HepG2 (cell line): ENCODE results near the gene L3MBTL4. TPM values are rescaled to one million over a fixed set of nuclear protein-coding genes. Genes with fewer than 3 reads are reported as not detected.

Source experiments
- ARNT ChIP-seq: fragments of 450-650 bp; IDR thresholded peaks from 2 replicates; pipeline ENCODE4 v1.6.1; 2017
- GABPA ChIP-seq, 2 experiments: IDR thresholded peaks; 2 replicates each; pipeline ENCODE4 v1.6.1; 2011 to 2016; ENCODE audit warnings: low read depth in 2 of 2, low read length in 1 of 2, missing biosample characterization in 1 of 2, missing genetic modification characterization in 1 of 2
- HNF4G ChIP-seq, 2 experiments: sonication (generic) in 1 of 2; formaldehyde crosslinking in 1 of 2; IDR thresholded peaks; 2 replicates each; pipeline versions ENCODE4 v1.4.0 to v1.6.1; 2011 to 2020; ENCODE audit warnings: borderline replicate concordance in 2 of 2, low read depth in 2 of 2, mild to moderate bottlenecking in 2 of 2, low read length in 1 of 2, missing genetic modification reagents in 1 of 2, moderate library complexity in 1 of 2
- IRF2 ChIP-seq: IDR thresholded peaks from 2 replicates; pipeline ENCODE4 v1.6.1; 2018; ENCODE audit warnings: missing genetic modification reagents, missing compliant biosample characterization
- KMT2B ChIP-seq: IDR thresholded peaks from 2 replicates; pipeline ENCODE4 v1.6.1; 2016; ENCODE audit warnings: missing genetic modification reagents, missing compliant biosample characterization
- SIX1 ChIP-seq: sonication (generic); formaldehyde crosslinking; IDR thresholded peaks from 2 replicates; pipeline ENCODE4 v1.4.0; 2020; ENCODE audit warnings: missing genetic modification reagents, borderline replicate concordance
- SMYD3 ChIP-seq: sonication (generic); formaldehyde crosslinking; IDR thresholded peaks from 2 replicates; pipeline ENCODE4 v1.8.1; 2023; ENCODE audit warnings: mild to moderate bottlenecking, missing genetic modification reagents
- SNAPC2 ChIP-seq: sonication (generic); formaldehyde crosslinking; IDR thresholded peaks from 2 replicates; pipeline ENCODE4 v1.8.1; 2022; ENCODE audit warnings: mild to moderate bottlenecking, missing genetic modification reagents
- ZFP41 ChIP-seq: sonication (generic); formaldehyde crosslinking; IDR thresholded peaks from 2 replicates; pipeline ENCODE4 v1.4.0; 2020; ENCODE audit warnings: mild to moderate bottlenecking, missing genetic modification reagents, borderline replicate concordance
- ZKSCAN5 ChIP-seq: sonication (generic); formaldehyde crosslinking; IDR thresholded peaks from 2 replicates; pipeline ENCODE4 v1.5.1; 2020; ENCODE audit warnings: mild to moderate bottlenecking, missing genetic modification reagents
- ZNF205 ChIP-seq: IDR thresholded peaks from 2 replicates; pipeline ENCODE4 v1.6.1; 2018; ENCODE audit warnings: missing biosample characterization, missing genetic modification reagents
- ZNF484 ChIP-seq: sonication (generic); formaldehyde crosslinking; IDR thresholded peaks from 2 replicates; pipeline ENCODE4 v1.5.1; 2020; ENCODE audit warnings: mild to moderate bottlenecking, low read depth, missing genetic modification reagents, borderline replicate concordance
- ZNF670 ChIP-seq: sonication (generic); formaldehyde crosslinking; IDR thresholded peaks from 2 replicates; pipeline ENCODE4 v1.8.0; 2022; ENCODE audit warnings: mild to moderate bottlenecking, missing genetic modification reagents, borderline replicate concordance
- ZNF776 ChIP-seq: sonication (generic); formaldehyde crosslinking; IDR thresholded peaks from 2 replicates; pipeline ENCODE4 v1.4.0; 2020; ENCODE audit warnings: mild to moderate bottlenecking, missing genetic modification reagents
- ZNF781 ChIP-seq: sonication (generic); formaldehyde crosslinking; IDR thresholded peaks from 2 replicates; pipeline ENCODE4 v1.5.1; 2020; ENCODE audit warnings: borderline replicate concordance, mild to moderate bottlenecking, missing genetic modification reagents; ENCODE audit errors: not compliant biosample characterization
- ZNF883 ChIP-seq: sonication (generic); formaldehyde crosslinking; IDR thresholded peaks from 2 replicates; pipeline ENCODE4 v1.5.1; 2020; ENCODE audit warnings: mild to moderate bottlenecking, missing genetic modification reagents; ENCODE audit errors: not compliant biosample characterization
- polyA plus RNA-seq, 8 experiments: library from polyadenylated mRNA; depleted of rRNA in 3 of 8; stranded (reverse) in 7 of 8; unstranded in 1 of 8; fragments of >200 nt; fragmentation: Illumina TruSeq in 4 of 8; extraction: Trizol in 4 of 8; gene quantifications; 2 replicates each; pipeline versions ENCODE4 v1.2.1 to v1.2.3, GENCODE V29; 2011 to 2016; ENCODE audit warnings: low read depth in 4 of 8, missing spikeins in 1 of 8, mixed read lengths in 1 of 8; ENCODE audit not compliant: insufficient read depth in 1 of 8
- total RNA-seq, 5 experiments: library from RNA; depleted of rRNA; stranded (reverse); fragments of >200 nt; fragmentation: Illumina TruSeq; extraction: Trizol; gene quantifications; 2 replicates each; pipeline ENCODE4 v1.2.3, GENCODE V29; 2016; ENCODE audit warnings: low read depth in 1 of 5
- TF ChIP-seq, protein P1 (sequence below): sonication (generic); formaldehyde crosslinking; IDR thresholded peaks from 2 replicates; pipeline ENCODE4 v1.4.0; 2020; ENCODE audit warnings: missing genetic modification reagents
- TF ChIP-seq, protein P2 (sequence below): IDR thresholded peaks from 2 replicates; pipeline ENCODE4 v1.6.1; 2016
- TF ChIP-seq, protein P3 (sequence below): fragments of 450-650 bp; IDR thresholded peaks from 2 replicates; pipeline ENCODE4 v1.6.1; 2017; ENCODE audit warnings: mild to moderate bottlenecking
- TF ChIP-seq, protein P4 (sequence below): sonication (generic); formaldehyde crosslinking; conservative IDR thresholded peaks from 2 replicates; pipeline ENCODE4 v1.5.0; 2020; ENCODE audit warnings: missing genetic modification reagents

Gene L3MBTL4
- total and polyA plus RNA-seq, 2 of the 13 experiments (the other 11 are each of a cell fraction or from before 2014, with no cell fraction given): 10.8 to 13.3 TPM

DNA sequence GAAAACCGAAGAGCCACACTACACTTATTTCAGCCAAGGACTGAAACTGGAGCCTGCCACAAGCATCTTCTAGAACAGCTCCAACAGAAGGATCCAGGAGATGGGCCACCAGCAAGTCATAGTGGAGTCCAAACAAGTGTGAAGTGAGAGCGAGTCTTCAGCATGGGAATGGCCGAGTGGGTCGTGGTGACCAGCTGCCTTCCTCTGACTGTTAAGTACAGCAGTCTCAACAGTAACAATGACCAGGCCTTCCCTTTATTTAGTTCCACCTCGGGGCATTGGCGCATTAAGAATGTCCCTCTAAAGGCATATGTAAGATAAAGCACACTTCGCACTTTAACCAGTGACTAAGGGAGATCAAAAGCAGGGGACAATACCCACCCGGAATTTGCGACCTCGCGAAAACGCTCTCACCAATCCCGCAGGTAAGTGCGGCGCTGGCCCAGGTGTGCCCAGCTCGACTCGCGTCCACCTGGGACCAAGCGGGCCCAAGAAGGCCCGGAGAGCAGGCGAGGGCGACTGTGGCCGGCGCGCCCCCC, 1.1 kb downstream of the L3MBTL4 start (continued):
- TF ChIP-seq, protein P1, sequence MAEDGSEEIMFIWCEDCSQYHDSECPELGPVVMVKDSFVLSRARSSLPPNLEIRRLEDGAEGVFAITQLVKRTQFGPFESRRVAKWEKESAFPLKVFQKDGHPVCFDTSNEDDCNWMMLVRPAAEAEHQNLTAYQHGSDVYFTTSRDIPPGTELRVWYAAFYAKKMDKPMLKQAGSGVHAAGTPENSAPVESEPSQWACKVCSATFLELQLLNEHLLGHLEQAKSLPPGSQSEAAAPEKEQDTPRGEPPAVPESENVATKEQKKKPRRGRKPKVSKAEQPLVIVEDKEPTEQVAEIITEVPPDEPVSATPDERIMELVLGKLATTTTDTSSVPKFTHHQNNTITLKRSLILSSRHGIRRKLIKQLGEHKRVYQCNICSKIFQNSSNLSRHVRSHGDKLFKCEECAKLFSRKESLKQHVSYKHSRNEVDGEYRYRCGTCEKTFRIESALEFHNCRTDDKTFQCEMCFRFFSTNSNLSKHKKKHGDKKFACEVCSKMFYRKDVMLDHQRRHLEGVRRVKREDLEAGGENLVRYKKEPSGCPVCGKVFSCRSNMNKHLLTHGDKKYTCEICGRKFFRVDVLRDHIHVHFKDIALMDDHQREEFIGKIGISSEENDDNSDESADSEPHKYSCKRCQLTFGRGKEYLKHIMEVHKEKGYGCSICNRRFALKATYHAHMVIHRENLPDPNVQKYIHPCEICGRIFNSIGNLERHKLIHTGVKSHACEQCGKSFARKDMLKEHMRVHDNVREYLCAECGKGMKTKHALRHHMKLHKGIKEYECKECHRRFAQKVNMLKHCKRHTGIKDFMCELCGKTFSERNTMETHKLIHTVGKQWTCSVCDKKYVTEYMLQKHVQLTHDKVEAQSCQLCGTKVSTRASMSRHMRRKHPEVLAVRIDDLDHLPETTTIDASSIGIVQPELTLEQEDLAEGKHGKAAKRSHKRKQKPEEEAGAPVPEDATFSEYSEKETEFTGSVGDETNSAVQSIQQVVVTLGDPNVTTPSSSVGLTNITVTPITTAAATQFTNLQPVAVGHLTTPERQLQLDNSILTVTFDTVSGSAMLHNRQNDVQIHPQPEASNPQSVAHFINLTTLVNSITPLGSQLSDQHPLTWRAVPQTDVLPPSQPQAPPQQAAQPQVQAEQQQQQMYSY (CRISPR knock-in tag): no peak
- TF ChIP-seq SIX1 (CRISPR knock-in tag): no peak
- no peak for TF ChIP-seq IRF2 (CRISPR knock-in tag)
- no peak for TF ChIP-seq ZNF776
- peak; percentile 83 for TF ChIP-seq SNAPC2
- TF ChIP-seq, protein P2, sequence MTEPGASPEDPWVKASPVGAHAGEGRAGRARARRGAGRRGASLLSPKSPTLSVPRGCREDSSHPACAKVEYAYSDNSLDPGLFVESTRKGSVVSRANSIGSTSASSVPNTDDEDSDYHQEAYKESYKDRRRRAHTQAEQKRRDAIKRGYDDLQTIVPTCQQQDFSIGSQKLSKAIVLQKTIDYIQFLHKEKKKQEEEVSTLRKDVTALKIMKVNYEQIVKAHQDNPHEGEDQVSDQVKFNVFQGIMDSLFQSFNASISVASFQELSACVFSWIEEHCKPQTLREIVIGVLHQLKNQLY: no peak
- TF ChIP-seq, protein P3, sequence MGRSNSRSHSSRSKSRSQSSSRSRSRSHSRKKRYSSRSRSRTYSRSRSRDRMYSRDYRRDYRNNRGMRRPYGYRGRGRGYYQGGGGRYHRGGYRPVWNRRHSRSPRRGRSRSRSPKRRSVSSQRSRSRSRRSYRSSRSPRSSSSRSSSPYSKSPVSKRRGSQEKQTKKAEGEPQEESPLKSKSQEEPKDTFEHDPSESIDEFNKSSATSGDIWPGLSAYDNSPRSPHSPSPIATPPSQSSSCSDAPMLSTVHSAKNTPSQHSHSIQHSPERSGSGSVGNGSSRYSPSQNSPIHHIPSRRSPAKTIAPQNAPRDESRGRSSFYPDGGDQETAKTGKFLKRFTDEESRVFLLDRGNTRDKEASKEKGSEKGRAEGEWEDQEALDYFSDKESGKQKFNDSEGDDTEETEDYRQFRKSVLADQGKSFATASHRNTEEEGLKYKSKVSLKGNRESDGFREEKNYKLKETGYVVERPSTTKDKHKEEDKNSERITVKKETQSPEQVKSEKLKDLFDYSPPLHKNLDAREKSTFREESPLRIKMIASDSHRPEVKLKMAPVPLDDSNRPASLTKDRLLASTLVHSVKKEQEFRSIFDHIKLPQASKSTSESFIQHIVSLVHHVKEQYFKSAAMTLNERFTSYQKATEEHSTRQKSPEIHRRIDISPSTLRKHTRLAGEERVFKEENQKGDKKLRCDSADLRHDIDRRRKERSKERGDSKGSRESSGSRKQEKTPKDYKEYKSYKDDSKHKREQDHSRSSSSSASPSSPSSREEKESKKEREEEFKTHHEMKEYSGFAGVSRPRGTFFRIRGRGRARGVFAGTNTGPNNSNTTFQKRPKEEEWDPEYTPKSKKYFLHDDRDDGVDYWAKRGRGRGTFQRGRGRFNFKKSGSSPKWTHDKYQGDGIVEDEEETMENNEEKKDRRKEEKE: no peak
- TF ChIP-seq ZFP41 (CRISPR knock-in tag): no peak
- TF ChIP-seq ZNF883 (CRISPR knock-in tag): peak; percentile 64
- no peak for TF ChIP-seq ZNF781
- no peak for TF ChIP-seq ZNF670 (CRISPR knock-in tag)
- no peak for TF ChIP-seq ZNF484
- no peak for TF ChIP-seq ZNF205 (CRISPR knock-in tag)
- no peak for TF ChIP-seq ZKSCAN5 (CRISPR knock-in tag)
- TF ChIP-seq, protein P4, sequence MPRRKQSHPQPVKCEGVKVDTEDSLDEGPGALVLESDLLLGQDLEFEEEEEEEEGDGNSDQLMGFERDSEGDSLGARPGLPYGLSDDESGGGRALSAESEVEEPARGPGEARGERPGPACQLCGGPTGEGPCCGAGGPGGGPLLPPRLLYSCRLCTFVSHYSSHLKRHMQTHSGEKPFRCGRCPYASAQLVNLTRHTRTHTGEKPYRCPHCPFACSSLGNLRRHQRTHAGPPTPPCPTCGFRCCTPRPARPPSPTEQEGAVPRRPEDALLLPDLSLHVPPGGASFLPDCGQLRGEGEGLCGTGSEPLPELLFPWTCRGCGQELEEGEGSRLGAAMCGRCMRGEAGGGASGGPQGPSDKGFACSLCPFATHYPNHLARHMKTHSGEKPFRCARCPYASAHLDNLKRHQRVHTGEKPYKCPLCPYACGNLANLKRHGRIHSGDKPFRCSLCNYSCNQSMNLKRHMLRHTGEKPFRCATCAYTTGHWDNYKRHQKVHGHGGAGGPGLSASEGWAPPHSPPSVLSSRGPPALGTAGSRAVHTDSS (CRISPR knock-in tag): no peak
- no peak for TF ChIP-seq HNF4G (IDR thresholded peaks at IDR 0.05; ENCODE audit: borderline replicate concordance, low read depth, low read length)
- no peak for TF ChIP-seq HNF4G (CRISPR knock-in tag; IDR thresholded peaks at IDR 0.05; ENCODE audit: borderline replicate concordance, low read depth)
- peak; percentile 49; the same call in 1 of the 2 replicates for TF ChIP-seq KMT2B (CRISPR knock-in tag)
- TF ChIP-seq SMYD3: peak; percentile 63; the same call in 1 of the 2 replicates
- no peak for TF ChIP-seq ARNT
- no peak for TF ChIP-seq GABPA (IDR thresholded peaks at IDR 0.05; ENCODE audit: low read depth, low read length)
- TF ChIP-seq GABPA (CRISPR knock-in tag; IDR thresholded peaks at IDR 0.05; ENCODE audit: low read depth): no peak
